ENCODE measurements around the gene PSMB9.

The PSMB9 gene

DNA sequence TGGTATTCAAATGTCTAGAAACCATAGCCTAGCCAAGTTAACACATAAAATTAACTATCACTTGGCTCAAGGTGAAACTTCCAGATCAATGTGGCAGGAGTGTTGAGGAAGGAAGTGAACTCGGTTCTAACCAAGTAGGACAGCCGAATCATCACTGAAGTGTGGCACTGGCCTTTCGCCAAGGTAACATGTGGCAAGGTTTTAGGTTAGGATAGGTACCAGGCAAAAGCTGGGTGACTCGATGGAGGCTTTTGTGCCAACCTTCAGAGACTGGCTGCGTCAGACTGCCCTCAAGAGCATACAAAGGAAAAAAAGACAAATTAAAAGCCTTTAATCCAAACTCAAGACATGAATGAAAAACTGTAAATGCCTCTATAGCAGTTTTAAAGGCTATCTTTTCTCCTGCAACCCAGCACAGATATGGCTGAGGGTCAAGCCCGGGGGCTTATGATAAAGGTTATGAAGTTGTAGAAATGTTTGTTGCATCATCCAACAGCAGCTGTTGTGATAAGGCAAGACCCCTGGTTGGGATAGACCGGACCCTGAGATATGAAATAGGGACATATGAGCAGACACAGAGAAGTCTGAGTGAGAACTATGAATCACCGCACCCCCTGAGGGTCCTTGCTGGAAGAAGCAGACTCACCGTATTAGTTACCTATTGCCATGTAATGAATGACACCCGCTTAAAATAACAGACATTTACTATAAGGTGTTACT lies 11.9 kb downstream of the PSMB9 start:
- peaks cover 0 to 50% (median 2%) of the 10 kb centered on the region in 3 experiments for H3K27me3 ChIP-seq (ENCODE audit: control insufficient read depth in 3 of 3, insufficient read depth in 3 of 3, low read depth in 1 of 3, low read length in 3 of 3)
- no peak for DNase-seq (ENCODE audit: low spot score)

GRCh38 chr6:32867022-32867477 lies 13.1 kb downstream of the PSMB9 start:
- Histone ChIP-seq H4K91ac (ENCODE audit: low read depth, low read length, poor library complexity) (no peak overlapping the region), H3K27ac (replicated peaks; ENCODE audit: low read length) (no peak overlapping the region), H3K14ac (ENCODE audit: low read length) (no peak overlapping the region), H2BK5ac (ENCODE audit: low read length) (no peak overlapping the region), H2AFZ (ENCODE audit: low read length) (no peak overlapping the region), H3K4ac (ENCODE audit: low read length) (no peak overlapping the region), H3K4me3 (ENCODE audit: low read length in 2 of 2) (no peak overlapping the region), H2BK120ac (ENCODE audit: low read depth, low read length) (no peak overlapping the region), H3K36me3 (replicated peaks in 1 of 2; ENCODE audit: control insufficient read depth in 2 of 2, insufficient read depth in 2 of 2, low read length in 2 of 2) (no peaks in the 10 kb centered on the region), H3K18ac (ENCODE audit: low read length) (no peak overlapping the region), H2AK5ac (ENCODE audit: low read depth, low read length) (no peak overlapping the region), H3K9ac (ENCODE audit: low read depth, low read length, poor library complexity) (no peak overlapping the region), H4K8ac (ENCODE audit: low read depth, low read length) (no peak overlapping the region), H3K4me2 (ENCODE audit: insufficient read depth, low read length, poor library complexity, severe bottlenecking) (no peak overlapping the region), H2BK15ac (ENCODE audit: low read length) (no peak overlapping the region), H3K9me3 (replicated peaks in 1 of 2; ENCODE audit: control insufficient read depth in 2 of 2, insufficient read depth in 1 of 2, low read depth in 1 of 2, low read length in 2 of 2) (no peaks in the 10 kb centered on the region), H2BK12ac (ENCODE audit: low read length) (no peak overlapping the region), H3K4me1 (ENCODE audit: control insufficient read depth in 2 of 2, insufficient read depth in 1 of 2, low read depth in 1 of 2, low read length in 2 of 2) (no peaks in the 10 kb centered on the region), H3K23ac (ENCODE audit: low read depth, low read length, poor library complexity) (no peak overlapping the region), H3K79me1 (ENCODE audit: low read depth, low read length) (no peaks in the 10 kb centered on the region), H3K27me3 (ENCODE audit: control insufficient read depth in 3 of 3, insufficient read depth in 3 of 3, low read depth in 1 of 3, low read length in 3 of 3) (peaks cover 0 to 47% (median 2%) of the 10 kb centered on the region in 3 experiments)
- WGBS, 2 donors (ENCODE audit: extremely low coverage in 2 of 2, insufficient read length in 2 of 2, insufficient replicate concordance in 1 of 2) = no CpG with 5 or more reads among the region's 3 CpGs
- DNase-seq (ENCODE audit: low spot score) = no peak

More for the DNA sequence above, 11.9 kb downstream of the PSMB9 start:
- Histone ChIP-seq H3K4me1 (ENCODE audit: control insufficient read depth in 2 of 2, insufficient read depth in 1 of 2, low read depth in 1 of 2, low read length in 2 of 2) (no peaks in the 10 kb centered on the region), H2BK12ac (ENCODE audit: low read length) (no peak overlapping the region), H2BK15ac (ENCODE audit: low read length) (no peak overlapping the region), H4K91ac (ENCODE audit: low read depth, low read length, poor library complexity) (no peak overlapping the region), H3K14ac (ENCODE audit: low read length) (no peak overlapping the region), H2BK5ac (ENCODE audit: low read length) (no peak overlapping the region), H3K79me1 (ENCODE audit: low read depth, low read length) (no peaks in the 10 kb centered on the region), H2BK120ac (ENCODE audit: low read depth, low read length) (no peak overlapping the region), H3K27ac (replicated peaks; ENCODE audit: low read length) (no peak overlapping the region), H3K4ac (ENCODE audit: low read length) (no peak overlapping the region), H3K9me3 (replicated peaks in 1 of 2; ENCODE audit: control insufficient read depth in 2 of 2, insufficient read depth in 1 of 2, low read depth in 1 of 2, low read length in 2 of 2) (no peaks in the 10 kb centered on the region), H2AK5ac (ENCODE audit: low read depth, low read length) (no peak overlapping the region), H3K36me3 (replicated peaks in 1 of 2; ENCODE audit: control insufficient read depth in 2 of 2, insufficient read depth in 2 of 2, low read length in 2 of 2) (no peaks in the 10 kb centered on the region), H3K4me3 (ENCODE audit: low read length in 2 of 2) (no peak overlapping the region), H4K8ac (ENCODE audit: low read depth, low read length) (no peak overlapping the region), H2AFZ (ENCODE audit: low read length) (no peak overlapping the region), H3K4me2 (ENCODE audit: insufficient read depth, low read length, poor library complexity, severe bottlenecking) (no peak overlapping the region), H3K18ac (ENCODE audit: low read length) (no peak overlapping the region), H3K23ac (ENCODE audit: low read depth, low read length, poor library complexity) (no peak overlapping the region), H3K9ac (ENCODE audit: low read depth, low read length, poor library complexity) (no peak overlapping the region)
- no CpG with 5 or more reads among the region's 10 CpGs for WGBS, 2 donors (ENCODE audit: extremely low coverage in 2 of 2, insufficient read length in 2 of 2, insufficient replicate concordance in 1 of 2)

DNA sequence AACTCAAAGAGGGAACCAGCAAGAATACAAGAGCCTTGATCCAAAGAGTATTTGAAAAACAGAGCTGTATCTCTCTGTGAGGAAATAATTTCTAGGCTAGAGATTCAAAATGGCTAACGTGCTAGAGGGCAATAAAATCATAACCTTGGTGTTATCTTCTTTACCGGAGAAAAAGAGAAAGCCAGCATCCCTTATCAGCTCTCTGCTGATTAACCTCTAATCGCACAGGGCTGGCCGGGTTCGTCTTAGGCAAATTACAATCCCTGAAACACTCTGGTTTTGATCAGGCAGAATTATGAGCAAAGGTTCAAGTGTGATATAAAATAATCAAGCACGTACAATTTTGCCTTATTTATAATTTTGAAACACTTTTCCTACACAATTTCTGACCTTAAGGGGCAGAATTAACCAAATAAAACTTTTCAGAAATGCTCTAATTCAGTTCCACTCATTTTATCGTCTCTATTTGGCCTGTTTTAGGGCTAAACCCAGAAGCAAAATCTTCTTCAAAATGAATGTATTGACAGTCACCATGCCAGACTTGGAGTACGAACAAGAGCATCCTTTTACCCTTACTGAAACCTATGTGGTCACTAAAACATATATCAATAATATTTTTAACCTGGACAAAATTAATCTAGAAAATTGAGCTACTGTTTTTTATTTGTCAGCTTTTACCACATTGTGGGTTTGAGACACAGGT lies 13.7 kb downstream of the PSMB9 start:
- Histone ChIP-seq H3K4me3 (ENCODE audit: low read length in 2 of 2) (no peak overlapping the region), H3K4me2 (ENCODE audit: insufficient read depth, low read length, poor library complexity, severe bottlenecking) (no peak overlapping the region), H2BK120ac (ENCODE audit: low read depth, low read length) (no peak overlapping the region), H3K27me3 (ENCODE audit: control insufficient read depth in 3 of 3, insufficient read depth in 3 of 3, low read depth in 1 of 3, low read length in 3 of 3) (peaks cover 0 to 47% (median 2%) of the 10 kb centered on the region in 3 experiments), H3K18ac (ENCODE audit: low read length) (no peak overlapping the region), H3K27ac (replicated peaks; ENCODE audit: low read length) (no peak overlapping the region), H4K8ac (ENCODE audit: low read depth, low read length) (no peak overlapping the region), H3K23ac (ENCODE audit: low read depth, low read length, poor library complexity) (no peak overlapping the region), H2BK5ac (ENCODE audit: low read length) (no peak overlapping the region), H3K4me1 (ENCODE audit: control insufficient read depth in 2 of 2, insufficient read depth in 1 of 2, low read depth in 1 of 2, low read length in 2 of 2) (no peaks in the 10 kb centered on the region), H2BK15ac (ENCODE audit: low read length) (no peak overlapping the region), H3K14ac (ENCODE audit: low read length) (no peak overlapping the region), H2AFZ (ENCODE audit: low read length) (no peak overlapping the region), H3K9ac (ENCODE audit: low read depth, low read length, poor library complexity) (no peak overlapping the region), H2BK12ac (ENCODE audit: low read length) (no peak overlapping the region), H3K9me3 (replicated peaks in 1 of 2; ENCODE audit: control insufficient read depth in 2 of 2, insufficient read depth in 1 of 2, low read depth in 1 of 2, low read length in 2 of 2) (no peaks in the 10 kb centered on the region), H3K79me1 (ENCODE audit: low read depth, low read length) (no peaks in the 10 kb centered on the region), H3K4ac (ENCODE audit: low read length) (no peak overlapping the region), H2AK5ac (ENCODE audit: low read depth, low read length) (no peak overlapping the region), H3K36me3 (replicated peaks in 1 of 2; ENCODE audit: control insufficient read depth in 2 of 2, insufficient read depth in 2 of 2, low read length in 2 of 2) (no peaks in the 10 kb centered on the region), H4K91ac (ENCODE audit: low read depth, low read length, poor library complexity) (no peak overlapping the region)
- WGBS, 2 donors (ENCODE audit: extremely low coverage in 2 of 2, insufficient read length in 2 of 2, insufficient replicate concordance in 1 of 2) = no CpG with 5 or more reads among the region's 8 CpGs
- DNase-seq (ENCODE audit: low spot score) = no peak

- no peak overlapping the region for H3K4ac ChIP-seq (ENCODE audit: low read length)
- no peak overlapping the region for H3K18ac ChIP-seq (ENCODE audit: low read length)
- no peak overlapping the region for H2AK5ac ChIP-seq (ENCODE audit: low read depth, low read length)
- no peak overlapping the region for H3K14ac ChIP-seq (ENCODE audit: low read length)
- no peak overlapping the region for H3K23ac ChIP-seq (ENCODE audit: low read depth, low read length, poor library complexity)
- H2BK120ac ChIP-seq (ENCODE audit: low read depth, low read length) = no peak overlapping the region
- WGBS, 2 donors (ENCODE audit: extremely low coverage in 2 of 2, insufficient read length in 2 of 2, insufficient replicate concordance in 1 of 2) = no CpG with 5 or more reads among the region's 5 CpGs
- DNase-seq (ENCODE audit: low spot score) = peak; percentile 86
- no peaks in the 10 kb centered on the region for H3K36me3 ChIP-seq (replicated peaks in 1 of 2; ENCODE audit: control insufficient read depth in 2 of 2, insufficient read depth in 2 of 2, low read length in 2 of 2)
- H3K4me2 ChIP-seq (ENCODE audit: insufficient read depth, low read length, poor library complexity, severe bottlenecking) = no peak overlapping the region
- H4K8ac ChIP-seq (ENCODE audit: low read depth, low read length) = no peak overlapping the region
- no peak overlapping the region for H3K27ac ChIP-seq (replicated peaks; ENCODE audit: low read length)
- H3K79me1 ChIP-seq (ENCODE audit: low read depth, low read length) = no peaks in the 10 kb centered on the region
- H2AFZ ChIP-seq (ENCODE audit: low read length) = no peak overlapping the region
- no peak overlapping the region for H2BK12ac ChIP-seq (ENCODE audit: low read length)
- H2BK5ac ChIP-seq (ENCODE audit: low read length) = no peak overlapping the region
- H3K9ac ChIP-seq (ENCODE audit: low read depth, low read length, poor library complexity) = no peak overlapping the region
- H3K4me3 ChIP-seq (ENCODE audit: low read length in 2 of 2) = no peak overlapping the region
- H3K27me3 ChIP-seq (ENCODE audit: control insufficient read depth in 3 of 3, insufficient read depth in 3 of 3, low read depth in 1 of 3, low read length in 3 of 3) = peaks cover 0 to 46% (median 2%) of the 10 kb centered on the region in 3 experiments
- H3K9me3 ChIP-seq (replicated peaks in 1 of 2; ENCODE audit: control insufficient read depth in 2 of 2, insufficient read depth in 1 of 2, low read depth in 1 of 2, low read length in 2 of 2) = no peaks in the 10 kb centered on the region
- no peak overlapping the region for H2BK15ac ChIP-seq (ENCODE audit: low read length)
- H4K91ac ChIP-seq (ENCODE audit: low read depth, low read length, poor library complexity) = no peak overlapping the region
- H3K4me1 ChIP-seq (ENCODE audit: control insufficient read depth in 2 of 2, insufficient read depth in 1 of 2, low read depth in 1 of 2, low read length in 2 of 2) = no peaks in the 10 kb centered on the region
These were observed 14.3 kb downstream of the PSMB9 start for GRCh38 chr6:32868257-32868788.
